Measurements from ENCODE around the gene KCNH2. TPM values are rescaled to one million over a fixed set of nuclear protein-coding genes. Genes with fewer than 3 reads are reported as not detected.
"Not testable (repeated sequence)": the region's sequence is repeated elsewhere in the genome, so short reads cannot be mapped to it uniquely, and the experiment has no call there.

KCNH2 gene
- total RNA-seq, result 0.07 TPM in 1 of 2 replicates, not detected in the other

- no peak for DNase-seq (ENCODE audit: low read depth, low spot score)
Observed at GRCh38 chr7:150978126-150978789, at the start of gene KCNH2. Gene KCNH2 (minus strand): TSS chr7:150978321. CDS start chr7:150977913, 408 bp downstream.

GRCh38 chr7:151027728-151028130 lies 49.6 kb upstream of the KCNH2 start:
- DNase-seq (ENCODE audit: low read depth, low spot score), result not testable (repeated sequence)

GRCh38 chr7:151026771-151027727 lies 48.9 kb upstream of the KCNH2 start:
- not testable (repeated sequence) for DNase-seq (ENCODE audit: low read depth, low spot score)

- no peak for DNase-seq (ENCODE audit: low read depth, low spot score)
Observed at GRCh38 chr7:151025924-151026671, 48.0 kb upstream of the KCNH2 start.

GRCh38 chr7:151024435-151025056 lies 46.4 kb upstream of the KCNH2 start, which contains the start of gene ATG9B:
Gene ATG9B (minus strand): TSS chr7:151024494. CDS start chr7:151024423, 71 bp downstream.
- no peak for DNase-seq (ENCODE audit: low read depth, low spot score)

GRCh38 chr7:151023232-151023631 lies 45.1 kb upstream of the KCNH2 start:
- no peak for DNase-seq (ENCODE audit: low read depth, low spot score)

- no peak for DNase-seq (ENCODE audit: low read depth, low spot score)
Observed at GRCh38 chr7:151020231-151020630, 42.1 kb upstream of the KCNH2 start.

GRCh38 chr7:151019130-151019447 lies 41.0 kb upstream of the KCNH2 start:
- DNase-seq (ENCODE audit: low read depth, low spot score), result no peak

- DNase-seq (ENCODE audit: low read depth, low spot score), result no peak
Observed at GRCh38 chr7:151018421-151019129, 40.5 kb upstream of the KCNH2 start.

GRCh38 chr7:151017953-151018420 lies 39.9 kb upstream of the KCNH2 start:
- DNase-seq (ENCODE audit: low read depth, low spot score), result no peak

- DNase-seq (ENCODE audit: low read depth, low spot score), result no peak
Observed at GRCh38 chr7:151017370-151017952, 39.3 kb upstream of the KCNH2 start.

GRCh38 chr7:151016942-151017341 lies 38.8 kb upstream of the KCNH2 start:
- no peak for DNase-seq (ENCODE audit: low read depth, low spot score)

- DNase-seq (ENCODE audit: low read depth, low spot score), result no peak
Observed at GRCh38 chr7:151016505-151016904, 38.4 kb upstream of the KCNH2 start.

GRCh38 chr7:151015967-151016366 lies 37.8 kb upstream of the KCNH2 start:
- no peak for DNase-seq (ENCODE audit: low read depth, low spot score)

GRCh38 chr7:151014950-151015349 lies 36.8 kb upstream of the KCNH2 start:
- DNase-seq (ENCODE audit: low read depth, low spot score), result no peak

- no peak for DNase-seq (ENCODE audit: low read depth, low spot score)
Observed at GRCh38 chr7:151013733-151014497, 35.8 kb upstream of the KCNH2 start.

GRCh38 chr7:151013356-151013732 lies 35.2 kb upstream of the KCNH2 start:
- no peak for DNase-seq (ENCODE audit: low read depth, low spot score)

- DNase-seq (ENCODE audit: low read depth, low spot score), result no peak
Observed at GRCh38 chr7:151012911-151013347, 34.8 kb upstream of the KCNH2 start.

GRCh38 chr7:151012031-151012692 lies 34.0 kb upstream of the KCNH2 start:
- no peak for DNase-seq (ENCODE audit: low read depth, low spot score)
